ENCODE measurements around the gene KIAA1217.

GRCh38 chr10:24390746-24391145 is 181.8 kb downstream of the KIAA1217 start:
- TF ChIP-seq CTCF (IDR thresholded peaks at IDR 0.05; ENCODE audit: poor library complexity, severe bottlenecking) (no peak), SMC3 (conservative IDR thresholded peaks at IDR 0.05; ENCODE audit: poor library complexity) (no peak), POLR2AphosphoS5 (IDR thresholded peaks at IDR 0.05) (no peak), EZH2 (IDR thresholded peaks at IDR 0.05; ENCODE audit: borderline replicate concordance, insufficient read depth, low read length, poor library complexity, severe bottlenecking) (no peak), RAD21 (conservative IDR thresholded peaks at IDR 0.05) (no peak), EP300 (conservative IDR thresholded peaks at IDR 0.05; ENCODE audit: poor library complexity, severe bottlenecking) (no peak)
